T-helper 9 cell (primary cell): ENCODE data around the gene ZNF385C.

ENCODE experiments used
- DNase-seq: peaks from one replicate; pipeline ENCODE4 v3.0.0-alpha.2; 2020

ZNF385C gene

GRCh38 chr17:42075789-42076188 lies 22.5 kb downstream of the ZNF385C start:
- no peak for DNase-seq

- no peak for DNase-seq
Measured at GRCh38 chr17:42072323-42073187, 25.7 kb downstream of the ZNF385C start.

- DNase-seq: no peak
Measured at GRCh38 chr17:42071810-42072209, 26.5 kb downstream of the ZNF385C start.

GRCh38 chr17:42068979-42069378 lies 29.3 kb downstream of the ZNF385C start:
- no peak for DNase-seq

- DNase-seq: peak; percentile 71
Measured at GRCh38 chr17:42067371-42068091, 30.7 kb downstream of the ZNF385C start.

- no peak for DNase-seq
Measured at GRCh38 chr17:42065201-42065600, 33.1 kb downstream of the ZNF385C start.

GRCh38 chr17:42062681-42063080 lies 35.6 kb downstream of the ZNF385C start:
- no peak for DNase-seq

- DNase-seq: no peak
Measured at GRCh38 chr17:42061646-42062487, 36.4 kb downstream of the ZNF385C start.

GRCh38 chr17:42060231-42060630 lies 38.0 kb downstream of the ZNF385C start:
- DNase-seq: no peak

- DNase-seq: no peak
Measured at GRCh38 chr17:42059815-42060214, 38.5 kb downstream of the ZNF385C start.

- DNase-seq: no peak
Measured at GRCh38 chr17:42058063-42058462, 40.2 kb downstream of the ZNF385C start.

GRCh38 chr17:42056635-42057034 lies 41.6 kb downstream of the ZNF385C start:
- no peak for DNase-seq

GRCh38 chr17:42055496-42055895 lies 42.8 kb downstream of the ZNF385C start:
- no peak for DNase-seq

GRCh38 chr17:42055027-42055426 lies 43.2 kb downstream of the ZNF385C start:
- no peak for DNase-seq

GRCh38 chr17:42053731-42054500 lies 44.4 kb downstream of the ZNF385C start:
- no peak for DNase-seq

GRCh38 chr17:42052346-42052877 lies 45.9 kb downstream of the ZNF385C start:
- no peak for DNase-seq

GRCh38 chr17:42051645-42052044 lies 46.6 kb downstream of the ZNF385C start:
- DNase-seq: no peak

GRCh38 chr17:42051013-42051400 lies 47.3 kb downstream of the ZNF385C start:
- DNase-seq: no peak

GRCh38 chr17:42050393-42051012 lies 47.8 kb downstream of the ZNF385C start, which contains the start of gene C17orf113:
Gene C17orf113 (minus strand): TSS chr17:42050601. CDS start chr17:42043376, 7,225 bp downstream.
- peak; percentile 27 for DNase-seq

- no peak for DNase-seq
Measured at GRCh38 chr17:42049834-42050392, 48.4 kb downstream of the ZNF385C start.

GRCh38 chr17:42047343-42047742 lies 50.9 kb downstream of the ZNF385C start:
- no peak for DNase-seq
